IPS-NIHi7 (cell line): ENCODE data around the gene PHLDB2.

Experiments used
- DNase-seq: peaks from one replicate; pipeline ENCODE4 v3.0.0; 2012; ENCODE audit warnings: mixed read lengths; ENCODE audit errors: extremely low spot score

Gene PHLDB2

DNA sequence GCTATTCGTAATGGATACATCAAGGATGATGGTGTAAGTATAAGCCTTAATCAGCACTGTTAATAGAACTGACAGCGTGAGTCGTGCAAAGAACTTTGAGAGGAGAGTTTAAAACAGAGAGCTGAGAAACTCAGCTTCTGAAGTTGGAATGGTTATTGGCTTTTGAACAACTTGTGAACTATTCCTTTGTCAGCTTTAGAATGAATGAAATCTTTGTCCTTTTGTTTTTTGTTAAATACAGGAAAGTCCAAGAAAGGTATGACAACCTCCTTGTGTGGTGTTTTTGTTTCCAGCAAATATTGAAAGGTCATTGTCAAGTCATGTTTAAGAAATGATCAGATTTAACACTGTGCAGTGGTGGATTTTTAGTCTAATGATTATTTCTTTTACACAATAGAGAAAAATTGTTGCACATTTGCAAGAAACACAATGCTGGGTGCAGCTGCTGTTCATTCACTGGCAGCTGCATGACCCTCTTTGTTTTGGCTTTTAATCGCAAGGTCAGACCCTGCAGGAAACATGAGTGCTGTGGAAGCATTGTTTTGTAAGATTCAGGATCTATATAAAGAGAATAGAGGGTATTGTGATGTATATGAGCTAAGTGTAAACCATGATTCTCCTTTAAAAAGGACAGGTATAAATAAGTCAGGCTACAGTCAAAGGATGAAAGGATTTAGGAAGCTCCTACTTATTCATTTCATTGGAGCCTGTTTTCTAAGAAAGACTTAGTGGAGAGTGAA is 98.1 kb downstream of the PHLDB2 start:
- DNase-seq: peak; percentile 16

DNA sequence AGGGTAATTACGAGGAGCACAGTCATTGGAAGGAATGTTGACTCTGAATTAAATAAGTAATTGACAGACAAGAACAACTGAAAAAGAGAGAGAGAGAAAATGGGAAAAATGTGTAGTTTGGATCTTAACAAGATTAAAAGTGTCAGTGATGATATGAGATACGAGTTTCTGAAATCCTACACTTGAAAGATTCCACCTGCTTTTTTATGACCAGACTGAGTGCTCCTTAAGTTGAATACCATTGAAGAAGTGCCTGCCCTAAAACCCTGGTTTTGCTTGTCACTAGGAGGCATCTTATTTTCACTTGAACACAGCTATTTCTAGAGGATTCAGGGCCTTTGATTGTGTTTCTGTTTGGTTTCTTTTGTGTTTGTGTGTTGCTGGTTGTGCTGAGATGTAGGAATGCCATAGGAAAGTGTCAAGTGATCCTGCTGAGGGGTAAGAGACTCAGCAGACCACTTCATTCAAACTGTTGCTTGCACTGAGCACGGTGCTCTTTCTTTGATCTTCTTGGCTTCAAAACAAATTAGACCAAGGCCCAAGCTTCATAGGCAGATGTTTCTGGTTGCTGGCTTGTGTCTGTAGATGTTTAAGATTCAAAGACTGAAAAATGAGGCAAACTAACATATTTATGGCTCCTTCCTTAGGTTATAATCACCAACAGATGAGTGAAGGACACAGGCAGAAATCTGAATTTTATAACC is 102.5 kb downstream of the PHLDB2 start:
- no peak for DNase-seq

DNA sequence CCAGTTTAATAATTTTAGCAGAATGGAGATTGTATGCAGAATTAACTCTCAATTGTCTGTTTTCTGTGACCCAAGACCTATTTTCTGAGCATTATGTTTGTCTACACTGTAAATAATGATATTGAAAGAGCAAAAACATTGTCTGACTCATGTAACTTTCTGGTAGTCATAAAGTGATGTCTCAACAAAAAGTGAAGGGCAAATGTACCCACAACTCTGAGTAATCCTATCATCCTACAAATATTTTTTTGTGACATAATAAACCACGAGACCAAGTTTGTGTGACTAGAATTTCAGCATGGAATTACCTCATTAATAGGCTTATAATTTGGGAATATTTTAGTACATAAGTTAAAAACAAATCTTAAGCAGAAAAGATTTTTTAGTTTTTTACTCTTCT is 104.4 kb downstream of the PHLDB2 start:
- no peak for DNase-seq

DNA sequence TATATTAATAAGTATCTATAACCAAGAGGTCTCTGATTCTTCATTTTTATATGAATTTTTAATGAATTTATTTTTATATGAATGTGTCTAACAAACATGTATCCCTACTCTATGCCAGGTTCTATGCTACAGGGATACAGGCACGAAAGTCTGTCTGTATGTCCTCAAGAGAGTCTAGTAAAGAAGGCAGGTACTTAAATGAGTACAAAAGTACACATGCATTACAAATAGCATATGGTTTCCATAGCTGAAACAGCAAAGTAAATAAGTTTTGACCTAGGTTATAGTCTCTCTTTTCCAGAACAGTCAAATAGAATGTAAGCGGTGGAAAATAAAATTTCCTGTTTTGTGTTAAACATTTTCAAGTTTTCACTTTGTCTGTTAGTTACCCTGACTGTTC is 106.4 kb downstream of the PHLDB2 start:
- no peak for DNase-seq

DNA sequence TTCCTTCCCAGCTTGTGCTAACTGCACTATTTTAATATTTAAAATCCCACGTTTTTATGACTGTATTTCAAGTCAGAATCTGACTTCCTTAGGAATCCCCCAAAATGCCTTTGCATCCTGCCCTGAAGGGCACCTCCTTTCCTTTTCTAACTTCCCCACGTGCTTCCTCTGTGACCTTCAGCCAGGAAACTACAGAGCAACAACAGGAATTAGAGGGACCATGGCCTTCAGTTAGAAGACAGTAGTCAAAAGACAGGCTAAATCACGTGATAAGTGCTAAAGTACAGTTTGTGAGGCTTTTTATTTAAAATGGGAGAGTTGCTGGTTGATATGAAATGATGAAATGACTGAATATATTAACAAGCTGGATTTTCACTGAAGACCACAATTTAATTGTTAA is 108.0 kb downstream of the PHLDB2 start:
- DNase-seq: no peak

DNA sequence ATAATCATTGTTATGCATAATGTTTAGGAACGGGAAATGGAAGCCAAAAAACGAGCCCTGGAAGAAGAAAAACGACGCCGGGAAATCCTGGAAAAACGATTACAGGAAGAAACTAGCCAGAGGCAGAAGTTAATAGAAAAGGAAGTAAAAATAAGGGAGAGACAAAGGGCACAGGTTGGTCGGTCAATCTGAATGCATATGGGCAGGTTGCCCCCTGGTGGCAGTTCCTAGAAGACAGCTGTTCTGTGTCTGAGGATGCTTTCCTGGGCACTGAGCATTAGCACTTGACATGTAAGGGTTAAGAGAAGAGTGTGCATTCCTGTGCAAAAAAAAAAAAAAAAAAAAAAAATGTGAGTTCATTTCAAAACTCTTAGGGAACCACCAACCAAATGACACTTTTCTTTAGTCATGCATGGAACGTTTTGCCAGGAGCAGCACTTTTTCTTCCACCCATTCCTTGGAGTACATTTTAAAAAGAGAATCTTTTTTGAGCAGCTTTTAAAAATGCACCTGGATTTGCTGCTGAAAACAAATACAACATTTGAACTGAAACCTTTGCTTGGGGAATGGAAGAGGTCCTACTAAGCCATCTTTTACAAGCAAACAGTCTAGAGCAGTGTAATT is 108.7 kb downstream of the PHLDB2 start:
- DNase-seq: peak; percentile 69

DNA sequence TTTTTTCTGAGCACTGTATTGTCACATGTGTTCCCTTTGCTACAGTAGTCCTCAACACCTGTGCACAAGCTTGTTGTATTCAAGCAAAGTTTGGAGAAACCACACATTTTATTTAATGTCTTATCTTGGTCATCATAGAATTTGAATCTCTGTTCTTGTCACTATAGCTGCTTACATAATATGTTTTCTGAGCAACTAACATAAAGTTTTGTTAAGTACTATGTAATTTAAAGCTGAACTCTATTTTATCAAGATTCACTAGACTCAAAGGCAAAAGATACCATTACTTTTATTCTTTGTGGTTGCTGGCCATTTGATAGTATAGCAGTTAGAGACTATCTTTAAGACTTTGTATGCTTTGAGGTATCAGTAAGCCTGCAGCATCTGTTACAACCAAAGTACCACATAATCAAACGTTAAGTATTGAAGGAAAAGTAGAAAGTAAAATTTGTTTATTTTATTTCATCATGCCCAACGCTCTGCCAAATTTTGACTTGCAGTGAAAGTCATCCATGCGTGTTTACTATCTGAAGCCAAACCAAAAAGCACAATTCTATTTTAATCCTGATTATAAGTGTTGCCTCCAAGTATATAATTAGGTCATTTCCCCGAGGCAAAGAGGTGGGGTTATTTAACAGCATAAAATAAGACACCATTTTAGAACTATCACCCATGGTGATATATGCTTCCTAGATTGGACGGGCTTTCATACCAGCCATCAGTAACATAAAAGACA is 109.4 kb downstream of the PHLDB2 start:
- no peak for DNase-seq

DNA sequence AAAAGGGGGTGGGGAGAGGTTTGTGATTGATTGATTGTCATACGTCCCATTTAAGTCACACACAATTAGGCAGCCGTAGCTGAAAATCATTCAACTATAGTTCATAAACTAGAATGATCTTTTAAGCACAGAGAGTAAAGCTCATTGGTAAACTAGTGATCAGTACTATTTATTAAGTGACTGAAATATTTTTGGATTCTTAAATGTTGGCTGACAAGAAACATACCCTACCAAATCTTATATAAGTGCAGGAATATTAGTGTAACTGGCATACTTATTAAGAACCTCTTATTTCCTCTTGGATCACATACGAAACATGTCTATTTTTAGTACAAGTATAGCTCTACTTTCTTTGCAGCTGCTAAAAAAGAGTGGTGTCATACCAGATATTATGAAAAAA is 111.3 kb downstream of the PHLDB2 start:
- DNase-seq: no peak

DNA sequence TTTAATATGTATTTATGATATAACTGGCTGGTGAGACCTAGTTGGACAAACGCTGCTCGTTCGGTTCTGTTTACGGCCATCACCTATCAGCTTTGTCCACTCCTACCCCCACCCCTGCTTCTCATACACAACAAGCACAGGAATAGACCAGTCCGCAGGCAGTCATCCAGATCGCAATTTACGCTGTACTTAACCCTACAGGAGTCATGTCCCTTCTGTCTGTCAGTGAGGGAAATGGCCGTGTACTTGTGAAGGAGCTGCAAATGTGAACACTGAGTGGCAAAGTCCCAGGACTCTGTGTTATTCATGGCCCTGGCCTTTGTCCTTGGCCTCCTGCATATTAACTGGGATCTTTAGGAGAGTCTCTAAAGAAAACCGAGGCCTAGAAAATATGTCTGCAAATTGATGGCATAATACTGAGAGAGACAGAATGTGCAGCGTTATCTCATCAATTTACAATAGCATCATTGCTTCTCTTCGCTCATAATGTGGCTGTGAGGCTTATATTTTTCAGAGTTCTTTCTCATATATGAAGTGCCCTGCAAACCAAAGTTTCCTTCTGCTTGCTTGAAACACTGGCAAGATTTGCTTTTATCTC is 112.6 kb downstream of the PHLDB2 start:
- DNase-seq: no peak

DNA sequence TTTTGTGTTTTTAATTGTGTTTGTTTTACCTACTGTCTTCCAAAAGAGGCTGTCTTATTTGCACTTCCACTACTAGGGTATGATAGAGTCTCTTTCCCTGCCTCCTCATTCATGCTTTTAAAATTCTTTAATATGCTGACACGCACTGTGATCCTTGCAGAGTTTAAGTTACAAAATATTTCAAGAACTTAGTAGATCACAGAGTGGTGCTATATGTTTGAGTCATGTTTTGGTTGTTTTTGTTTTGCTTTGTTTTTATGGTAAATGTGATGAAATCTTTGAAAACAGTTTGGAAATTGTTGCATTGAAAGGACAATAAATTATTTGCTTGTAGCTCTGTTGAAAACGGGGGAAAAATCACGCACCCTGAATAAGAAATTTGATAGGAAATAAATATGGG is 113.8 kb downstream of the PHLDB2 start:
- no peak for DNase-seq

DNA sequence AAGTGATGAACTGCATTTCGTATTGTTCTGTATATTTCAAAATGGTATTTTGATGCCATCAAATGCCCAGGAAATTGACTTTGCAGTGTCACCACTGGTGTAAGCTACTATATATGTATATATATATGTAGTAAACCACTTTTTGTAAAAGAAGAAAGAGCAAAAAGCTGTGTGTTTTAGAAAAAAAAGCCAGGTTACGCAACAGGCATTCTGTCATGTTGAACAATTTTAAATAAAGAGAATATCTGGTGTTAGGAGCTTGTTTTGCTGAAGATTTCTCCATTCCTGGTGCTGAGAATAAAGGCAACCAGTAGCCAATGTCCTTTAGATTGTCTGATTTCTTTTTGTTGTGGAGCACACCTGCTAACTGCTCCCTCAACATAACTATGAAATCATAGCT is 116.1 kb downstream of the PHLDB2 start:
- no peak for DNase-seq

DNA sequence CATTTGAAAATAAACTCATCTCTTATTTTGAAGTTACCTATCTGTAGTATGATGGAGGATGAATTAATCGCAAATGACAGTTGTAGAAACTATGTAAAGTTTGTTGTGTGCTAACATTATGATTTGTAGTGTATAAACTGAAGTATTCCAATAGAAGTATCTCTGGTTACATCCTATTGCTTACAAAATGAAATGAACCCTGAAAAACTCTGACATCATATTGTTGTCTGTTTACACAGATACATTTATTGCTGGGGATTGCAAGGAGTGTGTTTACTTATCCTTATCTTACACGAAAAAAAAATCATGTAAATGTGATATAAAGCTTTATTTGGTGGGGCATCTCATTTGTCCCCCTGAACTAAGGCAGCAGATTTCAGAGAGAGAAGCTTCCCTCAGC is 117.2 kb downstream of the PHLDB2 start:
- no peak for DNase-seq

DNA sequence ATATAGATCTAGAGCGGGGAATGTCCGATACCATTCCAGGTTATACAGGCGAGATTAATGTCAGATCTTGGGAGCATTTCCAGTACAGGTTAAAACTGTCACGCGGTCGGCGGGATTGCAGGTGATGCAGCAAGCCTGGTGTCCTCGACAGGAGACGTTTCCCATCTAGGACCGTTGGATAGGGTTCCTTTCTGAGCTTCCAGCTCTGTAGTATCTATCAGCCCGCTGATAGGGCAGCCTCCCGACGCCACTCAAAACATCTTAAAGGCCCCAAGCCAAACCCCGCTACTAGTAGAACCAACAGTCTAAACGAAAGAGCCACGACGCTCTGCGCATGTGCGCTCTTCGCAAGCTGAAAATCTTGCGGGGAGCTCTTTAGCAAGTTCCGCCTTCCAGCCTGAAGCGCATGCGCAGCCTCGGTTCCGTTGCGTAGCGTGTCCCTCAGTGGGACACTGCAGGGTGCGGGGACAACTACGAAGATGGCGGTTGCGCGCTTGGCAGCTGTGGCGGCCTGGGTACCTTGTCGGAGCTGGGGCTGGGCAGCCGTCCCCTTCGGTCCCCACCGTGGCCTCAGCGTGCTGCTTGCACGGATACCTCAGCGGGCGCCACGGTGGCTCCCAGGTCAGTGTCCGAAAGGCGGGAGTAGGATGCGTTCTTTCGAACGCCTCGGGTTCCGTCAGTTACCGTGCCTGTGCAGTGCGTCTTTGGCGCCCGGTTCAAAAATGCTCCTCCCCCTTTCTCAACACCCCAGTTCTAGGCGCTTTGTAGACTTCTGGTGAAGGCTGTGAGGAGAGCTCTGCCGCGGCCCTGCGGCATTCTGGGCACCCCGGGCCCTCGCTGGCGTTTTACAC is 119.7 kb downstream of the PHLDB2 start, which contains the start of gene ABHD10:
Gene ABHD10 (plus strand): TSS at position 444 of the 851 bp plus-strand sequence. CDS start 36 bp downstream, at position 480.
- peak; percentile 93 for DNase-seq

DNA sequence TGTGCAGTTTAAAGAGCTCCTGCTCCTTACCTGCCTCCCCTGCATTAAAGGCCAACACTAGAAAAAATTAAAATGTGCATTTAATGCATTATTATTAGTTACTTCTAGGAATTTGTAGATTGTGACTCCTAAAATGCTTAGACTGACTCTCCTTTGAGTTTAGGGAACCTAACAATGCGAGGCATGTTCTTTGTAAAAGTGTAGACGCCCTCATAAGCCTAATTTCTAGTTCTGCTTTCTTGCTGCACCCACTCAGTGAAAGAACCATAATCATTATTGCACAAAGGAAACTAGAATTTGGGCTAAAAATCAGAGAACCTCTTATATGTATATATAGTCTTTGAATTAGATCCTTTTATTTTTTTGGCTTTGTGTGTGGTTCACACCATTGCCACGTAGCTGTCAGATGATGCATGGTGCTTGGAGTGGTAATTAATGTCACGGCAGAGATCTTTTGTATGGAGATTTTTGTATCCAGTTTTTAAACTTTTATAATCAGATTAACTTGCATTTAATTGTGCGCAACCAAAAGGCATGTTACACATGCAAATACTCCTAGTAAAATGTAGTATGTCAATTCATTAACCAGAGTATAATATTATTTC is 120.5 kb downstream of the PHLDB2 start:
- DNase-seq: no peak

DNA sequence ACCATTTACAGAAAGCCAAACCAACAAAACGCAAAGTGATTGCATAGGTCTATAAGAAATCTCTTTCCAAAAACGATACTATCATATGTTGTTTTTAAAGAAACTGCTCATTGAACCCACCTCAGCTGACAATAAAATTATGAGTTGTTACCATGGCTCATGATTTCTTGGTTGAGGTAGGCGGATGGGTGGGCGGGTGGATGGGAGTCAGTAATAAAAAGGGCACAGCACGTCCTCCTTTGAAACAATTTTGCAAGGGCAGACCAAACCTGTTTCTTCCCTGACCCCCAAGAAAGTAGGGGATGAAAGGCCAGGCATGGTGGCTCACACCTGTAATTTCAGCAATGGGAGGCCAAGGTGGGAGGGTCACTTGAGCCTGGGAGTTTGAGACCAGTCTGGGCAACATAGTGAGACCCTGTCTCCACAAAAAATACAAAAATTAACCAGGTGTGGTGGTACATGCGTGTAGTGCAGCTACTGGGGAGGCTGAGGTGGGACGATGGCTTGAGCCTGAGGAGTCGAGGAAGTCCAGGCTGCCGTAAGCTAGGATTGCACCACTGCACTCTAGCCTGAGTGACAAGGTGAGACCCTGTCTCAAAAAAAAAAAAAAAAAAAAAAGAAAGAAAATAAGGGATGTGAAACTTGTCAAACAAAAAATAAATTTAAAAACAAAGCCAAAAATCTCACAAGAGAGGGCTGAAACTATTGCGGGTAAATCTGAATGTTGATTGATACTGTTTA is 121.8 kb downstream of the PHLDB2 start:
- DNase-seq: no peak

DNA sequence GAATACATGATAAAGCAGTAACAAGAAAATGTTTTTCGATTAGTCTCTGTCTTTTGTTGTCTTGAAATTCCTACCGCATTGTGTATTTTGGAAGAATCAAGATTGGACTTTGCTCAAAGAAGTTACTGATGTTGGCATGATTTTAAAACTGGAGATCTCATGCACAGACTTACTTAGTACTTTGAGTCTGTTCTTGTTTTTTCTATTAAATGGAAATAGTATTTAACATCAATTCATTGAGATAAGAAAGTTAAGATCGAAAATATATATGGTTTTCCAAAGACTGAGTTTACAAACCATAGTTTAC is 122.3 kb downstream of the PHLDB2 start:
- no peak for DNase-seq

DNA sequence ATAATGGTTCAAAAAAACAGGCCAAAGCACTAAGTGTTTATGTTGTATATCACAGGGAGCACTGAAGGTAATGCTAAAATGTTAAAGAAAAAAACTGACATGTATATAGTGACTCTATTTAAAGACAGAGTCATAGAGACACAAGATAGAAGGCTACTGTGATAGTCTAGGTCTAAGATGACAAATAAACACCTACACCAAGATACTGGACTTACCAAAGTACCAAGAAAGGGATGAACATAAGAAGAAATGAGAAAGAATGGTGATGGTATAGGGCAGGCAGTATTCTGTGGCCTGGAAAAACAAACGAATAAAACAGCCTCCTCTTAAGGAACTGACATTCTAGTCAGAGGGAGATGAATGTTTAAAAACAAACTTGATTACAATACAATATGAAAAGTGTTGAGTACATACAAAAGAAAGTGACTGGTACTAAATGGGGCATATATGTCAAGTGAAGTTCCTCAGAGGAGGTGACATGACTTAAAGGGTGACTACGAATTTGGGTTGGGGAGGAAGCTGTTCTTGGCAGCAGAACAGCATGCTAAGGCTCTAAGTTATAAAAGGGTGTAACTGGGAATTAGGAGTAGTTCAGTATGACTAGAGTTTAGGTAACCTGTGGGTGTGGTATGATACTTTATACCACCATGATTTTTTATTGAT is 125.7 kb downstream of the PHLDB2 start:
- no peak for DNase-seq

DNA sequence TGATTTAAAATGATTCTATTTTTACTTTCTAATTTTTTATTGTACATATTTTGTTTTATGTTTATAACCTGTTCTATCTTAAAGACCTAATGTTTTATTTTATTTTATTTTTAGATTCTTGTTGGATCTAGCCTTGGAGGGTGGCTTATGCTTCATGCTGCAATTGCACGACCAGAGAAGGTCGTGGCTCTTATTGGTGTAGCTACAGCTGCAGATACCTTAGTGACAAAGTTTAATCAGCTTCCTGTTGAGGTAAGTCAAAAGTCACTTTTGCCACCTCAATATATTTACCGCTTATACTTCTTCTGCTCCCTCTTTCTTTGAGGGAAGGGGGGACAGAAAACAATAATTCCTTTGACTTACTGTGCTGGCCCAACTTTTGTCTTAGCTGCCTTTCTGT is 127.7 kb downstream of the PHLDB2 start:
- DNase-seq: no peak

DNA sequence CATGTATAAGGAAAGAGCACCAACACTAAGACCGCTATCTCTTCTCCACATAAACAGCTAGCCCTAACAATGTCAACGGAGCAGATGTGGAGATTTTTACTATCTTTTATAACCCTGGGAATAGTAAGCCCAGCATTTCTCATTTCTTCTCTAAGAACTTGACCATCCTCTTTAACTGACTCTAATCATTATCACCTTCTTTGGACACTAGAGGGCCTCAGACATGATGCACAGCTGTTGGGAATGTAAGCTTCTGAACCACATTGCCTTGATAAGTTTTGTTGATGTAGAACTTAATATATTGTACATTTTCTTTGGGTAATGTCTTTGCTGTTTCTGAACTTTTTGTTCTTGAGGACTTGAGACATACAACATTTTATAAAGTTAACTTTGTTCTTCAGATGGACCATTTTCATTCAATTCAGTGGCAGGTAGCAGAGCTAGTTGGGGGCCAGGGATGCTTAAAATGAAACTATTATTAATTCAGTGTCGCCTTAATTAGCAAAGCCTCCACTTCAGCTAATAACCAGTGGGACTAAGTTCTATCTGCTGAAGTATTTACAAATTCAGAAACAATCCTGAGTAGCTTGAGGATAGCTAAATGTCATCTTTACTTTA is 130.1 kb downstream of the PHLDB2 start:
- no peak for DNase-seq
